Suprapubic skin (tissue), 4 donors: Measurements from ENCODE around the gene TXN2. TPM values are rescaled to one million over a fixed set of nuclear protein-coding genes. Genes with fewer than 3 reads are reported as not detected.
"Not testable (repeated sequence)": the region's sequence is repeated elsewhere in the genome, so short reads cannot be mapped to it uniquely, and the experiment has no call there.

Source experiments
- DNase-seq, 2 donors: peaks; one replicate each; pipeline ENCODE4 v3.0.0-alpha.2; 2019; ENCODE audit warnings: low spot score in 2 of 2
- H3K27ac ChIP-seq: fragments of 200-600 bp; sonication (generic); one replicate; pipeline ENCODE4 v1.5.1; 2019
- H3K27me3 ChIP-seq: fragments of 200-600 bp; sonication (generic); one replicate; pipeline ENCODE4 v1.5.1; 2019
- H3K36me3 ChIP-seq: fragments of 200-600 bp; sonication (generic); one replicate; pipeline ENCODE4 v1.5.1; 2019
- H3K4me1 ChIP-seq: fragments of 200-600 bp; sonication (generic); one replicate; pipeline ENCODE4 v1.5.1; 2019
- H3K4me3 ChIP-seq: fragments of 200-600 bp; sonication (generic); one replicate; pipeline ENCODE4 v1.5.1; 2019; ENCODE audit warnings: mild to moderate bottlenecking
- H3K9me3 ChIP-seq: fragments of 200-600 bp; sonication (generic); one replicate; pipeline ENCODE4 v1.5.1; 2019
- EP300 ChIP-seq: sonication (generic); formaldehyde crosslinking; IDR thresholded peaks from one replicate; pipeline ENCODE4 v1.6.1; 2017; ENCODE audit warnings: antibody characterized with exemption
- POLR2A ChIP-seq, 2 donors: fragments of 450-650 bp; IDR thresholded peaks; one replicate each; pipeline ENCODE4 v1.6.1; 2017; ENCODE audit warnings: antibody characterized with exemption in 2 of 2, mild to moderate bottlenecking in 2 of 2, moderate library complexity in 2 of 2
- POLR2AphosphoS5 ChIP-seq, 3 donors: sonication (generic); formaldehyde crosslinking; IDR thresholded peaks; one replicate each; pipeline ENCODE4 v1.6.1; 2017; ENCODE audit warnings: antibody characterized with exemption in 3 of 3
- WGBS: methylation state at CpG from one replicate; pipeline ENCODE4 v1.1.5; 2018; 5-methylcytosine and 5-hydroxymethylcytosine counted together
- total RNA-seq, 4 donors: library from RNA; depleted of rRNA; stranded (reverse); fragments of >200 nt; gene quantifications; one replicate each; pipeline ENCODE4 v1.1.0, GENCODE V29; 2016
- TF ChIP-seq, protein P1 (sequence below), 2 donors: fragments of 200-600 bp in 1 of 2; fragments of 450-650 bp in 1 of 2; sonication (generic) in 1 of 2; IDR thresholded peaks; one replicate each; pipeline ENCODE4 v1.5.1; 2016 to 2019; ENCODE audit warnings: antibody characterized with exemption in 2 of 2, mild to moderate bottlenecking in 1 of 2, moderate library complexity in 1 of 2

The TXN2 gene
- total RNA-seq, 4 donors from 2014 or later: 50.7 to 73.5 (median 61.3) TPM

DNA sequence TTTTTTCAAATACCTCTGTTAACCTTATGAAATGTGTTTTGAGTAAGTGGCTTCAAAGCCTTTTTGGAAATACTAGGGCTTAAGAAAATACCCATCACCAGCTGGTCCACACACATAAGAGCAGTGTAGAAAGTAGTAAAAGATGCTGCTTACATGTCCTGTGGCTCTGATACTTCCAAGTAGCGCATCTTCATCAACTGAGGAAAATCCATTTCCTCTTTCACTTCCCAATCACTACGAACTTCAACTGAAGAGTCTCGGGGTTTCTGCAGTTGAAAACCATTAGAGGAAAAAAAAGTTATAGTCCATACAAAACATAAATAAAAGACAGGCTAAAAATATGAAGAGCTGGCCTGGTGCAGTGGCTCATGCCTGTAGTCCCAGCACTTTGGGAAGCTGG is 39.0 kb upstream of the TXN2 start:
- Histone ChIP-seq H3K4me3 (no peak overlapping the region), H3K36me3 (peaks cover 100% of the 10 kb centered on the region), H3K27me3 (no peaks in the 10 kb centered on the region), H3K4me1 (no peaks in the 10 kb centered on the region), H3K27ac (no peak overlapping the region), H3K9me3 (no peaks in the 10 kb centered on the region)
- WGBS: 94% methylated on average over 3 of the region's 3 CpGs
- TF ChIP-seq, protein P1, sequence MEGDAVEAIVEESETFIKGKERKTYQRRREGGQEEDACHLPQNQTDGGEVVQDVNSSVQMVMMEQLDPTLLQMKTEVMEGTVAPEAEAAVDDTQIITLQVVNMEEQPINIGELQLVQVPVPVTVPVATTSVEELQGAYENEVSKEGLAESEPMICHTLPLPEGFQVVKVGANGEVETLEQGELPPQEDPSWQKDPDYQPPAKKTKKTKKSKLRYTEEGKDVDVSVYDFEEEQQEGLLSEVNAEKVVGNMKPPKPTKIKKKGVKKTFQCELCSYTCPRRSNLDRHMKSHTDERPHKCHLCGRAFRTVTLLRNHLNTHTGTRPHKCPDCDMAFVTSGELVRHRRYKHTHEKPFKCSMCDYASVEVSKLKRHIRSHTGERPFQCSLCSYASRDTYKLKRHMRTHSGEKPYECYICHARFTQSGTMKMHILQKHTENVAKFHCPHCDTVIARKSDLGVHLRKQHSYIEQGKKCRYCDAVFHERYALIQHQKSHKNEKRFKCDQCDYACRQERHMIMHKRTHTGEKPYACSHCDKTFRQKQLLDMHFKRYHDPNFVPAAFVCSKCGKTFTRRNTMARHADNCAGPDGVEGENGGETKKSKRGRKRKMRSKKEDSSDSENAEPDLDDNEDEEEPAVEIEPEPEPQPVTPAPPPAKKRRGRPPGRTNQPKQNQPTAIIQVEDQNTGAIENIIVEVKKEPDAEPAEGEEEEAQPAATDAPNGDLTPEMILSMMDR (IDR thresholded peaks at IDR 0.05): no peak
- DNase-seq: no peak

DNA sequence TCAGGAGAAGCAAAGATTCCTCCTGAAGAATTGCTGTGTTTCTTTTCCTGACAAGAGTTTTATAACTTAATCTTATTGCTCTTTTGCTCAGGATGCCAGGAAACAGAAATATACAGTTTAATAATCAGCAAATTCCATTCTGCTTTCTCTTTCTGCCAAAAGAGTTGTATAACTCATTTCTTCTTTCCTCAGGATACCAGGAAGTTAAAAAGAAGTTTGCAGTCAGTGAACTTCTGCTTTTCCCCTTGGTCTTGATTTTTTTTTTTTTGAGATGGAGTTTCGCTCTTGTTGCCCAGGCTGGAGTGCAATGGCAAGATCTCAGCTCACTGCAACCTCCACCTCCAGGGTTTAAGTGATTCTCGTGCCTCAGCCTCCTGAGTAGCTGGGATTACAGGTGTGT is 38.5 kb upstream of the TXN2 start:
- H3K4me3 ChIP-seq, H3K4me1 ChIP-seq, H3K27ac ChIP-seq, DNase-seq, H3K27me3 ChIP-seq, H3K9me3 ChIP-seq: not testable (repeated sequence)
- 80% methylated on average over 2 of the region's 2 CpGs for WGBS
- peaks cover 100% of the 10 kb centered on the region for H3K36me3 ChIP-seq

DNA sequence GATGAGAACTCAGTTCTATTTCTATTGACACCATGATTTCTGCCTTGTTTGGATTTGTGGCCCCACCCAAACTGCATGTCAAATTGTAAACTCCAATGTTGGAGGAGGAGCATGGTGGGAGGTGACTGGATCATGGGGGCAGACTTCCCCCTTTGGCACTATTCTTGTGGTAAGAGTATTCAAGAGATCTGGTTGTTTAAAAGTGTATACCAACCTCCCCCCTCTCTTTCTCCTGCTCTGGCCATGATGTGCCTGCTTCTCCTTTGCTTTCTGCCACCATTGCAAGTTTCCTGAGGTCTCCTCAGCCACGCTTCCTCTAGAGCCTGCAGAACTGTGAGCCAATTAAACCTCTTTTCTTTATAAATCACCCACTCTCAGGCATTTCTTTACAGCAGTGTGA is 33.3 kb upstream of the TXN2 start:
- peaks cover 15% of the 10 kb centered on the region for H3K4me1 ChIP-seq
- 100% methylated on average over 1 of the region's 1 CpG for WGBS
- H3K9me3 ChIP-seq: no peaks in the 10 kb centered on the region
- H3K27ac ChIP-seq: no peak overlapping the region
- no peaks in the 10 kb centered on the region for H3K27me3 ChIP-seq
- no peak overlapping the region for H3K4me3 ChIP-seq
- H3K36me3 ChIP-seq: peaks cover 94% of the 10 kb centered on the region
- DNase-seq: no peak
- TF ChIP-seq POLR2A (IDR thresholded peaks at IDR 0.05) (no peak), POLR2AphosphoS5 (IDR thresholded peaks at IDR 0.05) (no peak), EP300 (no peak)
- TF ChIP-seq, protein P1 (IDR thresholded peaks at IDR 0.05): no peak

DNA sequence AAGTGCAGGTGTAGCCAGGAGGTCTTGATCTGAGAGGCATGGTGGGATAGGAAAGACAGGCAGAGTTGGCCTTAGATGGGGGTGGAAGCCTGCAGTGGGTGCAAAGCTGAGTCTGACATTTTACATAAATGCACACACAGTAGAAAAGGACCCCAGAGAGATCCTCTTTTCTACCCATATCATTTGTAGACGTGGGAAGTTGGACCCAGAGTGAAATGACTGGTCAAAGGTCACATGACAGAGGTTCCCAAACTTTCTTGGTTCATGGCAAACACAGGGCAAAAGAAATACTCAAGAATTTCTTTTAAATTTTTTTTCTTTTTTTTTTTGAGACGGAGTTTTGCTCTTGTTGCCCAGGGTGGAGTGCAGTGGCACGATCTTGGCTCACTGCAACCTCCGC is 31.6 kb upstream of the TXN2 start:
- 84% methylated on average over 4 of the region's 4 CpGs for WGBS
- H3K36me3 ChIP-seq: peaks cover 77% of the 10 kb centered on the region

DNA sequence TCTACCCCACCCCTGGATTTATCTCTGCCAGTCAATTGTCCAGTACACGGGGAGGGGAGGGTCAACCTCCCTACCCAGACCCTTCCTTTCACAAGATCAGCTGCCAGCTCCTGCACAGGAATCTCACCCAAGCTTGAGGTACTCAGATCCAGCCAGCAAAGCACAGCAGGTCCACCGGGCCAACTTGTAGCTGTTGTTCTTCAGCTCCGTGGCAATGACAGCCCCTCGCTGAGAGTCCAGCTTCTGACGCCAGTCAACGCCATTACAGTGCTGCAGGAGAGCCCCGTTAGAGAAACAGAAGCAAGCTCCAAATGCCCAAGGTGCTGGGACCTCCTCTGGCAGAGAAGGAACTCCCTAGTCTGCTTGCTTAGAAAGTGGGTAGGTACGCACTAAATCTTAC is 30.9 kb upstream of the TXN2 start:
- Histone ChIP-seq H3K36me3 (peaks cover 70% of the 10 kb centered on the region), H3K27me3 (no peaks in the 10 kb centered on the region), H3K9me3 (no peaks in the 10 kb centered on the region), H3K27ac (no peak overlapping the region), H3K4me1 (peaks cover 25% of the 10 kb centered on the region), H3K4me3 (no peak overlapping the region)
- TF ChIP-seq EP300 (no peak), POLR2A (IDR thresholded peaks at IDR 0.05) (no peak)
- TF ChIP-seq, protein P1 (IDR thresholded peaks at IDR 0.05): no peak
- 97% methylated on average over 8 of the region's 8 CpGs for WGBS
- DNase-seq: no peak

More for the DNA sequence above, 31.6 kb upstream of the TXN2 start:
- Histone ChIP-seq H3K4me3 (no peak overlapping the region), H3K27ac (no peak overlapping the region), H3K9me3 (no peaks in the 10 kb centered on the region), H3K4me1 (peaks cover 23% of the 10 kb centered on the region), H3K27me3 (no peaks in the 10 kb centered on the region)
- TF ChIP-seq, protein P1 (IDR thresholded peaks at IDR 0.05): no peak
- TF ChIP-seq POLR2A (IDR thresholded peaks at IDR 0.05) (no peak), EP300 (no peak), POLR2AphosphoS5 (IDR thresholded peaks at IDR 0.05) (no peak)
- no peak for DNase-seq
